ENCODE measurements around the gene DSEL.

DSEL gene

DNA sequence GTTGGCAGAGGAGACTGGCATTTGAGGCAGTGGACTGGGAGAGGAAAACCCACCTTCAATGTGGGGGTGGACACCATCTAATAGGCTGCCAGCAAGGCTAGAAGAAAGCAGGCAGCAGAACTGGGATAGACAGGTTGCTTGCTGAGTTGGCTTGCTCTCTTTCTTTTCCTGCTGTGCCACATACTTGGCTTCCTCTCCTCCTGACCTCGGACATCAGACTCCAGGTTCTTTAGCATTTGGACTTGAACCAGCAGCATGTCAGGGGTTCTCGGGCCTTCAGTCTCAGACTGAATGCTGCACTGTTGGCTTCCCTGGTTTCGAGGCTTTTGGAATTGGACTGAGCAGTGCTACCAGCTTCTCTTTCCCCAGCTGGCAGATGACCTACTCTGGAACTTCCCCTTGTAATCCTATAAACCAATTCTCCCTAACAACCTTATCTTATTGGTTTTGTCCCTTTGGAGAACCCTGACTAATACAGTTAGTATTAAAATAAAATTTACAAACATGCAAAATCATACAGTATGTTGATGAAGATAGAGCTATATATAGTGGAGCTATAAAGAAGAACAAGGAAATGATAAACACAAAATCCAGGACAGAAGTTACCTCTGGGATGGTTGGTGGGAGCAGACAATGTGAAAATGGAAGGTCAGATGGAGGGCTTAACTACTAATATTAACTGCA, 15.9 kb downstream of the DSEL start:
- no peak for DNase-seq (ENCODE audit: low spot score)

DNA sequence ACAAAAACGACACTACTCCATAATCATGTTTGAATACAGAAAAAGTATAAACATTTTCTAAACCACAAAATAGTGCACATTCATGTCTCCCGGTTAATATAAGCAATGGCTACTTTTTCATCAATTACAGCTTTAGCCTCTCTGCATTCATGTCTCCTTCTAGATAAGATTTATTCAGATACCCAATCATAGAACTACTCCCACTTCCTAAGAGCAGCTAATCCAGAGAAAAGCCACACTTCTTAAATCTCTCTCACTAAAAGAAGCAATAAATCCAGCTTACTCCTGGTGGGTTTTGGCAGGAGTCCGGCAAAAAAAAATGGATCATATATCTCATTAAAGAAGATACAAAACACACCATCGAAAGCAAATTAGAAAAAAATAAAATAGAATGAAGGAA, 20.1 kb downstream of the DSEL start:
- no peak for DNase-seq (ENCODE audit: low spot score)

GRCh38 chr18:67486534-67486933, 30.0 kb downstream of the DSEL start:
- DNase-seq (ENCODE audit: low spot score) = no peak

- no peak for DNase-seq (ENCODE audit: low spot score)
These were observed 30.9 kb downstream of the DSEL start for GRCh38 chr18:67485655-67486054.

- DNase-seq (ENCODE audit: low spot score) = no peak
These were observed 32.1 kb downstream of the DSEL start for GRCh38 chr18:67484458-67484857.

- DNase-seq (ENCODE audit: low spot score) = no peak
These were observed 32.6 kb downstream of the DSEL start for GRCh38 chr18:67483952-67484351.

GRCh38 chr18:67483237-67483636, 33.3 kb downstream of the DSEL start:
- DNase-seq (ENCODE audit: low spot score) = no peak

DNA sequence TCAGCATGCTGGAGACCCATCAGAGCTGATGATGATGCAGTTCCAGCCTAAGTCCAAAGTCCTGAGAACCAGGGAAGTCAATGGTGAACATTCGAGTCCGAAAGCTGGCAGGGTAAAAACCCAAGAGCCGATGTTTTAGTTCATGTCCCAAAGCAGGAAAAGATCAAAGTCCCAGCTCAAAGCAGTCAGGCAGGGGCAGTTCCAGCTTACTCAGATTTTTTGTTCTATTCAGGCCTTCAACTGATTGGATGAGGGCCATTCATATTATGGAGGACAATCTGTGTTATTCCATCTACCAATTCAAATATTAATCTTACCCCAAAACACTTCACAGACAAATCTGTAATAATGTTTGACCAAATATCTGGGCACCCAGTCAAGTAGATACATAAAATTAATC, 38.3 kb downstream of the DSEL start:
- no peak for DNase-seq (ENCODE audit: low spot score)

GRCh38 chr18:67477522-67477921, 39.0 kb downstream of the DSEL start:
- no peak for DNase-seq (ENCODE audit: low spot score)

GRCh38 chr18:67476585-67476984, 39.9 kb downstream of the DSEL start:
- DNase-seq (ENCODE audit: low spot score) = no peak

- DNase-seq (ENCODE audit: low spot score) = peak; percentile 16
These were observed 40.8 kb downstream of the DSEL start for GRCh38 chr18:67475673-67476072.

DNA sequence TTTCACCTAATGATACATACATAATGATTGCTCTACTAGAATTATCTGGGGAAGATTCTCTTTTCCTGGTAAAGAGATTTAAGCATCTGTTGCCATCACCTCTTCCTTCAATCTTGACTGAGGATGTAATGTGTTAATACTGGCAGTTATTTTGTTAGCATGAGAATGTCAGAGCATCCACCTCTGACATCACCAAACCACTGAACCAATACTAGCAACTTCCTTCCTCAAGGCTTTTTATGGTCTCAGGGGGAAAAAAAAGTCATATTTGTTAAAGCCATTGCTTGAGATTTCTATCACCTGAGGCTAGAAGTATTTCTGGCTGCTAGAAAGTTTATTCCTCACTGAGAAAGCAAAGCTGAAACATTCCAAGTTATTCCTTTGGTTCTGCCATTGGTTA, 48.5 kb downstream of the DSEL start:
- no peak for DNase-seq (ENCODE audit: low spot score)

GRCh38 chr18:67467188-67467587, 49.3 kb downstream of the DSEL start:
- DNase-seq (ENCODE audit: low spot score) = no peak

GRCh38 chr18:67464499-67464898, 52.0 kb downstream of the DSEL start:
- no peak for DNase-seq (ENCODE audit: low spot score)

DNA sequence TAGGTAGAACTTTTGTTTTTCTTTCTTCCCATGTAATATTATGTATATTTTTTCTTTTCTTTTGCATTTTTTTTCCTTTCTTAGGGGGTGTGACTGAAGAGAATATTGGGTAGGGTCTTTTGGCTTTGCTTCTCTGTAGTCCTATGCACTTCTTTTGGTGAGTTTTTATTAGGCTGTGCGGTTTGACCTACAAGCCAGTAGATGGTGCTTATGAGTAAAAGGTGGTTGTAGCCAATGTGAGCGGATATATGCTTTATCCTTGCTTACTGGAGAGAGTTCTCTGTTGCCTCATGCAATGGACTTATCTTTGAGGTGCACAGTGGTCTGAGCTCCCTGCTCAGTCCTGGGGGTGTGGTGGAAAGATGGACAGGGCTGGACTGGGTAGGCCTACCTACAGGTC, 52.7 kb downstream of the DSEL start:
- DNase-seq (ENCODE audit: low spot score) = no peak

GRCh38 chr18:67456711-67457110, 59.8 kb downstream of the DSEL start:
- DNase-seq (ENCODE audit: low spot score) = no peak

All from AG08396 (cell line).